NCI-H1930 (cell line): ENCODE results near the gene ATP6V0A4.
A peak's percentile ranks its signal among the peaks of the same experiment; 100 is the strongest.
"Not testable (repeated sequence)": the region's sequence is repeated elsewhere in the genome, so short reads cannot be mapped to it uniquely, and the experiment has no call there.

Source experiments
- DNase-seq, 2 experiments: peaks; one replicate each; lab custom pipeline; 2025; lab: John Stamatoyannopoulos, UW

Gene ATP6V0A4

DNA sequence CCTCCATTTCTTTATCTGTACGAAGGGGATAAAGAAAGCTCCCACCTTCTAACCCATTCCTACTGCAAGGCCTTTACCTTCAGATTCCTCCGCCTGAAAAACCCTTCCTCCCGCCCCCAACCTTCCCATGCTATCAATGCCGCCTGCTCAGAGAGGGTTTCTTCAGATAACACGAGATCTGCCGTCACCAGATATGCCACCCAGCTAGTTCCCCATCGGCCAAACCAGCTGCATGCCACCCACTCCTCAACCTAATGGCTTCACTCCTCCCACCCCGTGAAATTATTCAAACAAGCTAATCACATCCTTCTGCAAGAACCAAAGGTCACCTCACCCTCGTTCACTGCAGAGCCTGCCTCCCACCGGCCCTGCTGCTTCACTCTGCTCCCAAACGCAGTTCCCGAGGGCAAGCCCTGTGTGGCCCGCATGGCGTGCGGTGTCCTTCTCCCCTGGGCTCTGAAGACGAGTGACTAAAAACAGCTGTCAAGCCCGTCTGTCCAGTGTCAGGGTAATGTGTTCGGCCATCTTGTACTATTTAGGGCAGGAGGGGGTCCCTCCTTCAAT, 47.0 kb downstream of the ATP6V0A4 start:
- no peak for DNase-seq

GRCh38 chr7:138750473-138750872, 47.5 kb downstream of the ATP6V0A4 start:
- DNase-seq = no peak

GRCh38 chr7:138749960-138750359, 48.0 kb downstream of the ATP6V0A4 start:
- DNase-seq = no peak

GRCh38 chr7:138748666-138749065, 49.3 kb downstream of the ATP6V0A4 start:
- no peak for DNase-seq

- no peak for DNase-seq
Measured at GRCh38 chr7:138746073-138746472, 51.9 kb downstream of the ATP6V0A4 start.

DNA sequence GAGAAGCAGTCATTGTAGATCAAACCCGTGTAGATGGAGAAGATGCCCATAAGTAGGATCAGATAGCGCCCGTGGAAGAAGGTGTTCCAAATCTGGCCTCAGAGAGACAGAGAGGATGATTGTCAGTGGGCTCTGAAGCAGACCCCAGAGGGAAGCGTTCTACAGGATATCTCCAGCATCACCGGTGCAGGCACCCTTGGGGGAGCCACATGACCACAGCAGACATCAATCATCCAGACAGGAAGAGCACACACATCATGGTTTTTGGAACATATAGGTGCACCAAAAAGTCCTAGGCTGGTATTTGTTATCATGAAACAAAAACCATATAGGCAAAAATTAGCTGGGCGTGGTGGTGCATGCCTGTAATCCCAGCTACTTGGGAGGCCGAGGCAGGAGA, 52.8 kb downstream of the ATP6V0A4 start:
- DNase-seq = no peak

DNA sequence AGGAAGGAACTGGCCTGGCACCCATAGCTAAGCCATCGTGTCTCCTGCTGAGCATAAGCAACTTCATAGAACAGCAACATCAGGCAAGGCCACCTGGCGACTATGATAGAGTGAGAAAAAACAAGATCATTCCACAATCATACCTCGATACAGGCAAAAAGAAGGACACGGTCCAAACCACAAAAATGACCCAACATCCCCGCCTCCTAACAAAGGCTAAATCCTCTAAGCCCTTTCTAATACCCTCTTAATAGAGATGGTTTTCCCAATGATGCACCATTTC, 56.6 kb downstream of the ATP6V0A4 start:
- no peak for DNase-seq

GRCh38 chr7:138739859-138740258, 58.1 kb downstream of the ATP6V0A4 start:
- DNase-seq = no peak

DNA sequence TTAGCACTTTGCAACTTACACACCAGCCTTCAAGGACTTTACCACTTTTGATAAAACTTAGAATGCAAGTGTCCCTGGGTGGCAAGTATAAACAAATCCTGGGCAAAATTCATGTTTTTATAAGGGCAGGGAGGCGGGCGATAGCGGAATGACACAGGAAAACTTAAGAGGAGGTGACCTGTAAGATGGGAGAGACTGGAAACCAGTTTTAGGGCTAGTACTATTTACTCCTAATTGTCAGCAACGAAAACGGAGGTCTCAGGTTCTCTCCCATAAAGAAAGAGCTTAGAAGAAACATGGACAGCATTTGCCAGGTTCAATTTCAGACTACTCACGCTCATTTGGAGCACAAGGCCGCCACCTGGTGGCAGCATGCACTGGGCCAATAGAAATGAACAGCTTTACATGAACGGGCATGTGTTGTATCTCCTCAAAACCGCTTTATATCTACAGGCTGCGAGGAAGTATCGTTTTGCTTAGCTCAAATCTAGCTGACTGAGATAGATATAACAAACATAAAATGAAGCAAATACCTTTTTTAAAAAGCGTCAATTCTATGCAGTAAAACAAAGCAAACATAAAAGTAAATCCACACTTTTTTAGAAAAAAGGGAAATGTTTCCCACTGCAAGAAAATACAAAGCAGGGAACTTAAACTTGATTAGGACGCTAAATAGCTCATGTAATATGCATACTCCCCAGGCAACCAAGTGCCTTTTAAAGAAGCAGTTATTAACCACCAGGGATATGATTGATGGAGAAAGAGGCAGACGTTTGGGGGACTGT, 59.3 kb downstream of the ATP6V0A4 start:
- DNase-seq = peak; percentile 72 to 84

DNA sequence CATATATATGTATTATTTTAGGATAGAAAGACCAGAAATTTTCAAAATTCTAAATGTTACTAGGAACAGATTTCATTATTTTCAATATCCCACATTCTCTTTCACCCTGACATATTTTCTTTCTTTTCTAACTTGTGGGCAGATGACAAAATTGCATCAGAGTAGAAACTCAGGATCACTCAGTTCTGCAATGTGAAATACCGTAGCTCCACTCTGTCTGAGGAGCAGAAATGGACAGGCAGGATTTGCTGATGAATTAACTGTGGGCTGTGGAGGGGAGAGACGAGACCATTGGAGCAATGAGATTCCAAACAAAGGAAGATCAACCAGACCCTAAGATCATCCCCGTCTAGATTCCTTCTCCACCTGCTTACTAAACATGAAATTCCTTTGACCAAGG, 59.9 kb downstream of the ATP6V0A4 start:
- no peak for DNase-seq

GRCh38 chr7:138735399-138735798, 62.6 kb downstream of the ATP6V0A4 start:
- DNase-seq = no peak

GRCh38 chr7:138731733-138732132, 66.3 kb downstream of the ATP6V0A4 start:
- DNase-seq = not testable (repeated sequence)

DNA sequence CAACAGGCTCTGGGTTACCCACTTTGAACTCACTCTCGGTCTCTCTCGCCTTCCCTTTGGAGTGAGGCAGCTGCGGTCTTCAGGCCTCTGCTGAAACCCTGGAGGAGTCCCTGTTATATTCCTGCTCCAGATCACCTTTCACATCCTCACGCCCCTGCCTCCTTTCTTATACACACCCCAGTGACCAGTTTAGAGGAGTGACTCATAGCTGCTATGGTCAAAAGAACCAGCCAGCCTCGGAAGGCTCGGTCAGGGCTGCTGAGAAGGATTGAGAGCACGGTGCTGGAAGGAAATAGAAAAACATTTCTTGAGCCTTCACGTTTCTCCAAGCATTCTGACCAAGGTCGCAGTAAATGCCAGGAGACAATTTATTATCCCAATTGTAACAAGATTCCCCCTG, 68.6 kb downstream of the ATP6V0A4 start:
- no peak for DNase-seq

DNA sequence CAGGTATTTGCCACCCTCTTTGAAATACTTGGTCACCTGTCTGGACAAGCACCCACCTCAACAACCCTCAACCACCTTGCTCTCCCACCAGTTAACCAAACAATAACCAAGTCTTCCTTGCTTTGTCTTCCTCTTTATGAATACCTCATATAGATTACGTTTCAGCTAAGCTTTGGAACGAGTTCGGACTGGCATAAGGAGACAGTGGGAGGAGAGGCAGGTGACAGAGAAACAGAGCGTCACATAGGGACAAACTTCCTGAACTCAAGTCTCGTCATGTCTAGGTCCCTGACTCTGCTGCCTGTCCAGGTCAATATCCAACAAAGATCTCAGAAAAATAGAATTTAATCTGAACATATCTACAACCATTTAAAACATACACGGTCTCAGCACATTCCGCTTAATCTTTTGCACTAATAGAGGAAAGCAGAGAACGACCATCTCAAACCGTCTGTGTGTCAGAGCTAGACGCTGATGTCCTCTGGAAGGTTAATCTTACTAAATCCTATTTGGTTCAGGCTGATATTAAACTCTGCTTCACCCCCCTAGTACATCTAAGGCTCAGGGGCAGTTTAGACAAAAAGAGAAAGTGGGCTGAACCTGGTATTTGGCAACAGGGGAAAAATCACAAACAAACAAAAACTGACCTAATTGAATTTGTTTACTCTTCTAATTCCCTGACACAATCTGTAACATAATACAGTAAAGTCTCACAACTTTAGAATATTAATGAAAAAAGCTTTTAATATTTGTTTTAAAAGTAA, 70.5 kb downstream of the ATP6V0A4 start:
- no peak for DNase-seq

- no peak for DNase-seq
Measured at GRCh38 chr7:138726288-138726687, 71.7 kb downstream of the ATP6V0A4 start.

- DNase-seq = no peak
Measured at GRCh38 chr7:138720286-138720685, 77.7 kb downstream of the ATP6V0A4 start.

DNA sequence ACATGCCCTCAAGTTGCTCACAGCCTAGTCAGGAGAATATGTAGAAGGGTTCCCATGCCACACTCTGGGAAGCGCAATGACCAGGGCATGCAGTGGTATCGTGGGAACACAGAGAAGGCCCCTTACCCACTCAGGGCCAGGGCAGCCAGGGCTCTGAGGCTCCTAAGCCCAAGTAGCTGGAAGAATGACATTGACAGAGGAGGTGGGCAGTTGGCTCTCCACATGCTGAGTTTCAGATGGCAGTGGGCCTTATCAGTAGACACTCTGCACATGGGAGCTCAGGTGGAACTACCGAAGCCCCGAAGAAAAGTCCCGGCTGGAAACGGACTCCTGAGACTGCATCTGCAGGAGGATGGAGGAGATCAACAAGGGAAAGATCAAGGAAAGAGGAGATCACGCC, 81.1 kb downstream of the ATP6V0A4 start:
- DNase-seq = no peak

DNA sequence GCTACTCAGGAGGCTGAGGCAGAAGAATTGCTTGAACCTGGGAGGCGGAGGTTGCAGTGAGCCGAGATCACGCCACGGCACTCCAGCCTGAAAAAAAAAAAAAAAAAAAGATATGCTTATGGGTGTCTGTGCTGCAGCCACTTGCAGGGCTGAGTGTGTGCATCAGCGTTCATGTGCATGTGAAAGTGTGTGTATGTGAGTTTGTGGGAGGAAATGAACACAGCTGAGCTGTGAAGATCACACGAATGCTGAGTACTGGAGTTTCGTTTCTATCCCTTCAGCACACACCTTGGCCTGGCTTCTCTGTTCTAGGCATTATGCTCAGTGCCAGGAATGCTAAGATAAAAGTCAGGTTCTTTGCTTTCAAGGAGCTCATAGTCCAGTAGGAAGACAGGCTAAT, 84.8 kb downstream of the ATP6V0A4 start:
- DNase-seq = no peak

GRCh38 chr7:138712652-138713051, 85.3 kb downstream of the ATP6V0A4 start:
- no peak for DNase-seq

- DNase-seq = no peak
Measured at GRCh38 chr7:138710536-138711385, 87.2 kb downstream of the ATP6V0A4 start.

GRCh38 chr7:138705167-138705566, 92.8 kb downstream of the ATP6V0A4 start:
- DNase-seq = no peak

- no peak for DNase-seq
Measured at GRCh38 chr7:138701537-138701923, 96.5 kb downstream of the ATP6V0A4 start.
